G401.6 (cell line): Measurements from ENCODE around the gene SOX5.

Experiments used
- FAIRE-seq: peaks from 2 replicates; lab custom pipeline; 2012; peaks lifted over from hg19 to GRCh38; lab: Jason Lieb, UNC

The SOX5 gene

GRCh38 chr12:23482571-23482970 is 466.9 kb downstream of the SOX5 start:
- no peak for FAIRE-seq
